Nephron progenitor cell (in vitro differentiated cells): Measurements from ENCODE around the gene FARP1.

Experiments used
- DNase-seq: peaks from one replicate; pipeline ENCODE4 v3.0.0; 2021
- H3K27ac Mint-ChIP-seq: 2 replicates; pipeline ENCODE4 v1.8.0; 2021; ENCODE audit warnings: mild to moderate bottlenecking, moderate library complexity, mixed read lengths
- H3K27me3 Mint-ChIP-seq: 2 replicates; pipeline ENCODE4 v1.8.0; 2021; ENCODE audit warnings: mild to moderate bottlenecking, low read depth, mixed read lengths; ENCODE audit not compliant: poor library complexity
- H3K36me3 Mint-ChIP-seq: 2 replicates; pipeline ENCODE4 v1.8.0; 2021; ENCODE audit warnings: low read depth, mixed read lengths
- H3K4me1 Mint-ChIP-seq: 2 replicates; pipeline ENCODE4 v1.8.0; 2021; ENCODE audit warnings: mixed read lengths
- H3K4me3 Mint-ChIP-seq: 2 replicates; pipeline ENCODE4 v1.8.0; 2021; ENCODE audit warnings: mild to moderate bottlenecking, moderate library complexity, mixed read lengths
- H3K9me3 Mint-ChIP-seq: 2 replicates; pipeline ENCODE4 v1.8.0; 2021; ENCODE audit warnings: mild to moderate bottlenecking, moderate library complexity, mixed read lengths
- CTCF ChIP-seq: fragments of 200-600 bp; sonication (generic); IDR thresholded peaks from 2 replicates; pipeline ENCODE4 v1.5.0; 2021; ENCODE audit warnings: antibody characterized with exemption

Gene FARP1

GRCh38 chr13:98313922-98314292 lies 171.0 kb downstream of the FARP1 start:
- Mint-ChIP-seq H3K27me3 (peaks cover 6% of the 10 kb centered on the region), H3K36me3 (peaks cover 52% of the 10 kb centered on the region), H3K4me3 (no peak overlapping the region), H3K4me1 (peaks cover 86% of the 10 kb centered on the region), H3K9me3 (no peaks in the 10 kb centered on the region), H3K27ac (peak overlapping the region; percentile 89)
- no peak for DNase-seq
- TF ChIP-seq CTCF = no peak

- H3K27me3 Mint-ChIP-seq = peaks cover 6% of the 10 kb centered on the region
- no peak overlapping the region for H3K4me3 Mint-ChIP-seq
- peak overlapping the region; percentile 85 for H3K27ac Mint-ChIP-seq
- no peaks in the 10 kb centered on the region for H3K9me3 Mint-ChIP-seq
- DNase-seq = no peak
- H3K4me1 Mint-ChIP-seq = peaks cover 78% of the 10 kb centered on the region
- H3K36me3 Mint-ChIP-seq = peaks cover 56% of the 10 kb centered on the region
- no peak for TF ChIP-seq CTCF
Observed at GRCh38 chr13:98315466-98315865, 172.6 kb downstream of the FARP1 start.

GRCh38 chr13:98315902-98316301 lies 173.0 kb downstream of the FARP1 start:
- Mint-ChIP-seq H3K9me3 (no peaks in the 10 kb centered on the region), H3K4me1 (peaks cover 78% of the 10 kb centered on the region), H3K4me3 (no peak overlapping the region), H3K36me3 (peaks cover 60% of the 10 kb centered on the region), H3K27ac (peak overlapping the region; percentile 85), H3K27me3 (peaks cover 6% of the 10 kb centered on the region)
- no peak for DNase-seq
- no peak for TF ChIP-seq CTCF

GRCh38 chr13:98317573-98318171 lies 174.8 kb downstream of the FARP1 start:
- Mint-ChIP-seq H3K9me3 (no peaks in the 10 kb centered on the region), H3K4me1 (peaks cover 82% of the 10 kb centered on the region), H3K4me3 (no peak overlapping the region), H3K36me3 (peaks cover 67% of the 10 kb centered on the region), H3K27ac (peak overlapping the region; percentile 62), H3K27me3 (peaks cover 4% of the 10 kb centered on the region)
- DNase-seq = no peak
- TF ChIP-seq CTCF = no peak

- H3K27ac Mint-ChIP-seq = peak overlapping the region; percentile 62
- peaks cover 3% of the 10 kb centered on the region for H3K27me3 Mint-ChIP-seq
- peaks cover 82% of the 10 kb centered on the region for H3K4me1 Mint-ChIP-seq
- peaks cover 60% of the 10 kb centered on the region for H3K36me3 Mint-ChIP-seq
- no peak overlapping the region for H3K4me3 Mint-ChIP-seq
- no peak for DNase-seq
- TF ChIP-seq CTCF = no peak
- no peaks in the 10 kb centered on the region for H3K9me3 Mint-ChIP-seq
Observed at GRCh38 chr13:98318263-98318878, 175.5 kb downstream of the FARP1 start.

- peaks cover 86% of the 10 kb centered on the region for H3K4me1 Mint-ChIP-seq
- H3K27me3 Mint-ChIP-seq = peaks cover 3% of the 10 kb centered on the region
- H3K4me3 Mint-ChIP-seq = no peak overlapping the region
- H3K36me3 Mint-ChIP-seq = peaks cover 45% of the 10 kb centered on the region
- no peak for TF ChIP-seq CTCF
- DNase-seq = no peak
- H3K9me3 Mint-ChIP-seq = no peaks in the 10 kb centered on the region
- H3K27ac Mint-ChIP-seq = no peak overlapping the region
Observed at GRCh38 chr13:98320561-98321105, 177.7 kb downstream of the FARP1 start.
